A549 (cell line): ENCODE measurements around the gene FCER1G.

Experiments used
- POLR2A ChIP-seq: IDR thresholded peaks from 2 replicates; pipeline ENCODE4 v1.6.1; 2012; ENCODE audit warnings: mild to moderate bottlenecking, low read length
- ZFP36 ChIP-seq: fragments of 450-650 bp; IDR thresholded peaks from 2 replicates; pipeline ENCODE4 v1.6.1; 2014; ENCODE audit warnings: borderline replicate concordance; ENCODE audit not compliant: partially characterized antibody
- TF ChIP-seq, protein P1 (sequence below): fragments of >200 bp; sonication (Bioruptor Twin); formaldehyde crosslinking; IDR thresholded peaks from 3 replicates; pipeline ENCODE4 v1.5.1; 2016

- TF ChIP-seq, protein P1, sequence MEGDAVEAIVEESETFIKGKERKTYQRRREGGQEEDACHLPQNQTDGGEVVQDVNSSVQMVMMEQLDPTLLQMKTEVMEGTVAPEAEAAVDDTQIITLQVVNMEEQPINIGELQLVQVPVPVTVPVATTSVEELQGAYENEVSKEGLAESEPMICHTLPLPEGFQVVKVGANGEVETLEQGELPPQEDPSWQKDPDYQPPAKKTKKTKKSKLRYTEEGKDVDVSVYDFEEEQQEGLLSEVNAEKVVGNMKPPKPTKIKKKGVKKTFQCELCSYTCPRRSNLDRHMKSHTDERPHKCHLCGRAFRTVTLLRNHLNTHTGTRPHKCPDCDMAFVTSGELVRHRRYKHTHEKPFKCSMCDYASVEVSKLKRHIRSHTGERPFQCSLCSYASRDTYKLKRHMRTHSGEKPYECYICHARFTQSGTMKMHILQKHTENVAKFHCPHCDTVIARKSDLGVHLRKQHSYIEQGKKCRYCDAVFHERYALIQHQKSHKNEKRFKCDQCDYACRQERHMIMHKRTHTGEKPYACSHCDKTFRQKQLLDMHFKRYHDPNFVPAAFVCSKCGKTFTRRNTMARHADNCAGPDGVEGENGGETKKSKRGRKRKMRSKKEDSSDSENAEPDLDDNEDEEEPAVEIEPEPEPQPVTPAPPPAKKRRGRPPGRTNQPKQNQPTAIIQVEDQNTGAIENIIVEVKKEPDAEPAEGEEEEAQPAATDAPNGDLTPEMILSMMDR: no peak
- TF ChIP-seq POLR2A (no peak), ZFP36 (no peak)
Measured at GRCh38 chr1:161206411-161207140, 8.5 kb upstream of the FCER1G start.
